Transverse colon (tissue), 4 donors: Measurements from ENCODE around the gene RTP3.

Experiments
- POLR2AphosphoS5 ChIP-seq, 3 donors: sonication (generic); formaldehyde crosslinking; IDR thresholded peaks; one replicate each; pipeline ENCODE4 v1.6.1; 2016; ENCODE audit warnings: antibody characterized with exemption in 3 of 3
- TF ChIP-seq, protein P1 (sequence below), 5 experiments: fragments of 200-600 bp in 3 of 5; fragments of 450-650 bp in 2 of 5; sonication (generic) in 3 of 5; IDR thresholded peaks; 1 replicate in 2 of 5; 2 replicates in 3 of 5; pipeline ENCODE4 v1.5.1; 2016 to 2017; ENCODE audit warnings: antibody characterized with exemption in 5 of 5, inconsistent platforms in 3 of 5, mild to moderate bottlenecking in 2 of 5, moderate library complexity in 1 of 5

DNA sequence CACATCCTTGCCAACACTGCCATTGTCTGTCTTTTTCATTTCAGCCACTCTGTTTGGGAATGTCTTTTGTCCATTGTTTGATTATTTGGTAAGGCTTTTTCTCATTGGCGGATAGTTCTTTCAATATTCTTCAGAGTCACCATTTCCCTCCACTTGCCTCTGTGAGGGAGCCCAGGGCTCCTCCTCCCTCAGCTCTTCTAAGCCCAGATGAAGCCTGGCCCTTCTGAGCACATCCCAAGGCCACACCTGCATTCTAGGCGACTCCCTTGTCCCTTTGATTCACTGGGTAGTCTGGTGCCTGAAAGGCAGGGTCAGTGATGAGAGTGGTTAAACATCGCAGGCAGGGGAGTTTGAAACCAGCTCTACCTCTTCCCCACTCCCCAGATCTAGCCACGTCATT, 20.6 kb upstream of the RTP3 start:
- TF ChIP-seq, protein P1, sequence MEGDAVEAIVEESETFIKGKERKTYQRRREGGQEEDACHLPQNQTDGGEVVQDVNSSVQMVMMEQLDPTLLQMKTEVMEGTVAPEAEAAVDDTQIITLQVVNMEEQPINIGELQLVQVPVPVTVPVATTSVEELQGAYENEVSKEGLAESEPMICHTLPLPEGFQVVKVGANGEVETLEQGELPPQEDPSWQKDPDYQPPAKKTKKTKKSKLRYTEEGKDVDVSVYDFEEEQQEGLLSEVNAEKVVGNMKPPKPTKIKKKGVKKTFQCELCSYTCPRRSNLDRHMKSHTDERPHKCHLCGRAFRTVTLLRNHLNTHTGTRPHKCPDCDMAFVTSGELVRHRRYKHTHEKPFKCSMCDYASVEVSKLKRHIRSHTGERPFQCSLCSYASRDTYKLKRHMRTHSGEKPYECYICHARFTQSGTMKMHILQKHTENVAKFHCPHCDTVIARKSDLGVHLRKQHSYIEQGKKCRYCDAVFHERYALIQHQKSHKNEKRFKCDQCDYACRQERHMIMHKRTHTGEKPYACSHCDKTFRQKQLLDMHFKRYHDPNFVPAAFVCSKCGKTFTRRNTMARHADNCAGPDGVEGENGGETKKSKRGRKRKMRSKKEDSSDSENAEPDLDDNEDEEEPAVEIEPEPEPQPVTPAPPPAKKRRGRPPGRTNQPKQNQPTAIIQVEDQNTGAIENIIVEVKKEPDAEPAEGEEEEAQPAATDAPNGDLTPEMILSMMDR (IDR thresholded peaks at IDR 0.05), result no peak
- no peak for TF ChIP-seq POLR2AphosphoS5 (IDR thresholded peaks at IDR 0.05)
